Spleen (tissue), 7 donors: Measurements from ENCODE around the gene EDN2.

Source experiments
- CTCF ChIP-seq, 11 experiments: fragments of 200-600 bp in 7 of 11; fragments of 450-650 bp in 4 of 11; sonication (generic) in 4 of 11; IDR thresholded peaks in 8 of 11; conservative IDR thresholded peaks in 3 of 11; 1 replicate in 7 of 11; 2 replicates in 4 of 11; pipeline versions ENCODE4 v1.4.0 to v1.8.0; 2016 to 2021; ENCODE audit warnings: antibody characterized with exemption in 11 of 11, inconsistent platforms in 4 of 11, mild to moderate bottlenecking in 1 of 11
- POLR2AphosphoS5 ChIP-seq, 3 donors: sonication (generic); formaldehyde crosslinking; IDR thresholded peaks; one replicate each; pipeline ENCODE4 v1.5.1; 2017; ENCODE audit warnings: antibody characterized with exemption in 3 of 3
- donor health status: DM: no; HTN: no; CAD: no; lungs with moderate emphysema.
- donor health status: DM: no; HTN: no; CAD: no.
- donor health status: DM: no; HTN: no; CAD: no.

- no peak for TF ChIP-seq CTCF (IDR thresholded peaks at IDR 0.05 in 8 of 11, conservative IDR thresholded peaks at IDR 0.05 in 3 of 11)
- no peak for TF ChIP-seq POLR2AphosphoS5 (IDR thresholded peaks at IDR 0.05)
These were observed 35.2 kb upstream of the EDN2 start for GRCh38 chr1:41519667-41520066.
